K562 (cell line): ENCODE measurements around the gene OXNAD1.

Source experiments
- EZH2 ChIP-seq: IDR thresholded peaks from 2 replicates; pipeline ENCODE4 v1.6.1; 2012; ENCODE audit warnings: low read depth, mild to moderate bottlenecking, inconsistent platforms, low read length, borderline replicate concordance
- YY1 ChIP-seq, 3 experiments: IDR thresholded peaks; 2 replicates each; pipeline ENCODE4 v1.6.1; 2011; ENCODE audit warnings: low read length in 2 of 3, mild to moderate bottlenecking in 2 of 3, moderate library complexity in 2 of 3, borderline replicate concordance in 1 of 3, control low read depth in 1 of 3, low read depth in 1 of 3; ENCODE audit not compliant: insufficient read depth in 3 of 3, insufficient replicate concordance in 2 of 3, control insufficient read depth in 1 of 3, insufficient read length in 1 of 3; ENCODE audit errors: extremely low read depth in 1 of 3

DNA sequence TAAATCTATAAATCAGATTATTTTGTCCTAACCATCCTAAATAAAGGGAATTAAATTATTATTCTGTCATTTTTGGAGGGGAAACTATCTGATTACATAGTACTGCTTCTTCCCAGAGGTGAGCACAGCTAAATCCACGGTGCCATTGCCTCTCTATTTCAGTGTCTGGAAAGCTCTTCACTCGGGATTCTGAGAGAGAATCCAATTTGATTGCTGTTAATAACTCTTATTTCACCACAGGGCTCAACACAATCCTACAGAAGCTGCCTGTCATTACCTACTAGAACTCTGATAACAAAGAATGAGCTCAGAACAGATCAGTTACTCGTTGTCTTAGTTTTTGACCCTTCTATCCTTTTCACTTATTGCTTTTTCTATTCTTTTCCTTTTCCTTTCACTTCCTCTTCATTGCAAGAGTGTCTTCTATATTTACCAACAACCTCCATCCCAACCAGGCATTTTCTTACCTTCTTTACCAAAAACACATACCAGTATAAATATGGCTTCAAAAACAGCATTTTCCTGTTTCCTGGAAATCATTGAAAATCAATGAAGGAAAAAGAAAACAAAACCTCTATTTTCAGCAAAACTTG, 30.4 kb downstream of the OXNAD1 start:
- TF ChIP-seq EZH2 (no peak), YY1 (IDR thresholded peaks at IDR 0.05; ENCODE audit: borderline replicate concordance in 1 of 3, control insufficient read depth in 1 of 3, extremely low read depth in 1 of 3, insufficient read depth in 3 of 3, insufficient read length in 1 of 3, insufficient replicate concordance in 2 of 3, low read depth in 1 of 3, low read length in 2 of 3) (no peak)
